ENCODE results near the gene SMG1.

The SMG1 gene

GRCh38 chr16:18827890-18828289 lies 98.3 kb downstream of the SMG1 start:
- H3K4me1 ChIP-seq (ENCODE audit: control insufficient read depth, low read length): no peaks in the 10 kb centered on the region
- H3K36me3 ChIP-seq (ENCODE audit: control insufficient read depth, low read length): peaks cover 53% of the 10 kb centered on the region
- no peak overlapping the region for H3K27ac ChIP-seq (ENCODE audit: low read depth, low read length)
- no peaks in the 10 kb centered on the region for H4K20me1 ChIP-seq (ENCODE audit: control insufficient read depth, insufficient read depth, low read depth, low read length)
- peaks cover 2% of the 10 kb centered on the region; the same call in 1 of the 2 replicates for H3F3A ChIP-seq (ENCODE audit: control insufficient read depth, insufficient read depth)
- H3K27me3 ChIP-seq (ENCODE audit: control insufficient read depth, low read length): no peaks in the 10 kb centered on the region
- TF ChIP-seq CTCF (IDR thresholded peaks at IDR 0.05; ENCODE audit: low read depth, low read length, poor library complexity, severe bottlenecking) (no peak), EZH2phosphoT487 (IDR thresholded peaks at IDR 0.05; ENCODE audit: borderline replicate concordance, low read length) (no peak)
- no peaks in the 10 kb centered on the region for H3K79me2 ChIP-seq (ENCODE audit: control insufficient read depth, low read length)
- H3K9me2 ChIP-seq (replicated peaks; ENCODE audit: control insufficient read depth, low read length): no peaks in the 10 kb centered on the region
- H3K9me3 ChIP-seq (ENCODE audit: control insufficient read depth, insufficient read depth, low read length): no peaks in the 10 kb centered on the region
- no peak overlapping the region for H3K4me3 ChIP-seq (ENCODE audit: low read length)
- H3K4me2 ChIP-seq (ENCODE audit: low read length): no peak overlapping the region

GRCh38 chr16:18816286-18816685 lies 109.9 kb downstream of the SMG1 start:
- H3K9me3 ChIP-seq (ENCODE audit: control insufficient read depth, insufficient read depth, low read length): no peaks in the 10 kb centered on the region
- TF ChIP-seq EZH2phosphoT487 (IDR thresholded peaks at IDR 0.05; ENCODE audit: borderline replicate concordance, low read length): no peak
- TF ChIP-seq CTCF (IDR thresholded peaks at IDR 0.05; ENCODE audit: low read depth, low read length, poor library complexity, severe bottlenecking): no peak
- H4K20me1 ChIP-seq (ENCODE audit: control insufficient read depth, insufficient read depth, low read depth, low read length): no peaks in the 10 kb centered on the region

GRCh38 chr16:18811925-18812324 lies 114.3 kb downstream of the SMG1 start:
- peaks cover 10% of the 10 kb centered on the region; the same call in 1 of the 2 replicates for H3F3A ChIP-seq (ENCODE audit: control insufficient read depth, insufficient read depth)
- H3K4me2 ChIP-seq (ENCODE audit: low read length): no peak overlapping the region
- no peak overlapping the region for H3K27ac ChIP-seq (ENCODE audit: low read depth, low read length)
- H4K20me1 ChIP-seq (ENCODE audit: control insufficient read depth, insufficient read depth, low read depth, low read length): no peaks in the 10 kb centered on the region
- peaks cover 81% of the 10 kb centered on the region for H3K36me3 ChIP-seq (ENCODE audit: control insufficient read depth, low read length)
- no peaks in the 10 kb centered on the region for H3K27me3 ChIP-seq (ENCODE audit: control insufficient read depth, low read length)
- H3K4me1 ChIP-seq (ENCODE audit: control insufficient read depth, low read length): peaks cover under 1% of the 10 kb centered on the region; the same call in 1 of the 2 replicates
- no peaks in the 10 kb centered on the region for H3K9me3 ChIP-seq (ENCODE audit: control insufficient read depth, insufficient read depth, low read length)
- no peaks in the 10 kb centered on the region for H3K9me2 ChIP-seq (replicated peaks; ENCODE audit: control insufficient read depth, low read length)
- no peak overlapping the region for H3K4me3 ChIP-seq (ENCODE audit: low read length)
- H3K79me2 ChIP-seq (ENCODE audit: control insufficient read depth, low read length): peaks cover 3% of the 10 kb centered on the region; the same call in 1 of the 2 replicates
- no peak for TF ChIP-seq EZH2phosphoT487 (IDR thresholded peaks at IDR 0.05; ENCODE audit: borderline replicate concordance, low read length)
- TF ChIP-seq CTCF (IDR thresholded peaks at IDR 0.05; ENCODE audit: low read depth, low read length, poor library complexity, severe bottlenecking): no peak

More at GRCh38 chr16:18816286-18816685, 109.9 kb downstream of the SMG1 start:
- Histone ChIP-seq H3K4me2 (ENCODE audit: low read length) (no peak overlapping the region), H3K4me3 (ENCODE audit: low read length) (no peak overlapping the region), H3K79me2 (ENCODE audit: control insufficient read depth, low read length) (no peaks in the 10 kb centered on the region), H3K27me3 (ENCODE audit: control insufficient read depth, low read length) (no peaks in the 10 kb centered on the region), H3K4me1 (ENCODE audit: control insufficient read depth, low read length) (no peaks in the 10 kb centered on the region), H3K36me3 (ENCODE audit: control insufficient read depth, low read length) (peaks cover 77% of the 10 kb centered on the region), H3F3A (ENCODE audit: control insufficient read depth, insufficient read depth) (no peaks in the 10 kb centered on the region), H3K27ac (ENCODE audit: low read depth, low read length) (no peak overlapping the region), H3K9me2 (replicated peaks; ENCODE audit: control insufficient read depth, low read length) (no peaks in the 10 kb centered on the region)

Measured in DOHH2 (cell line).